HK-2 (cell line): Measurements from ENCODE around the gene CCDC122.

Experiments used
- DNase-seq: peaks from one replicate; pipeline ENCODE4 v3.0.0-alpha.2; 2018; ENCODE audit not compliant: unreplicated experiment

The CCDC122 gene

GRCh38 chr13:43804461-43805070 is 75.0 kb downstream of the CCDC122 start:
- no peak for DNase-seq

- DNase-seq = no peak
Observed at GRCh38 chr13:43802511-43802910, 77.0 kb downstream of the CCDC122 start.

- no peak for DNase-seq
Observed at GRCh38 chr13:43800828-43801227, 78.7 kb downstream of the CCDC122 start.

GRCh38 chr13:43799191-43799590 is 80.3 kb downstream of the CCDC122 start:
- DNase-seq = no peak

GRCh38 chr13:43797869-43798268 is 81.7 kb downstream of the CCDC122 start:
- no peak for DNase-seq

GRCh38 chr13:43797159-43797558 is 82.4 kb downstream of the CCDC122 start:
- DNase-seq = no peak

- no peak for DNase-seq
Observed at GRCh38 chr13:43794416-43794815, 85.1 kb downstream of the CCDC122 start.

- DNase-seq = no peak
Observed at GRCh38 chr13:43792076-43792881, 87.3 kb downstream of the CCDC122 start.

- no peak for DNase-seq
Observed at GRCh38 chr13:43787997-43788396, 91.5 kb downstream of the CCDC122 start.

- no peak for DNase-seq
Observed at GRCh38 chr13:43787518-43787891, 92.0 kb downstream of the CCDC122 start.

GRCh38 chr13:43786766-43787517 is 92.6 kb downstream of the CCDC122 start, which contains the start of gene ENOX1:
Gene ENOX1 (minus strand): TSS chr13:43786972.
- peak; percentile 40 for DNase-seq

- DNase-seq = no peak
Observed at GRCh38 chr13:43786472-43786765, 93.1 kb downstream of the CCDC122 start.
